ENCODE measurements around the gene DRC3. TPM values are rescaled to one million over a fixed set of nuclear protein-coding genes. Genes with fewer than 3 reads are reported as not detected.

Gene DRC3
- total RNA-seq, 1 experiment from 2014 or later, result 1.6 TPM

GRCh38 chr17:17963066-17963465, 9.6 kb upstream of the DRC3 start:
- no peaks in the 10 kb centered on the region for H3K36me3 ChIP-seq (ENCODE audit: control insufficient read depth, insufficient read depth, low read length)
- TF ChIP-seq, protein P1, sequence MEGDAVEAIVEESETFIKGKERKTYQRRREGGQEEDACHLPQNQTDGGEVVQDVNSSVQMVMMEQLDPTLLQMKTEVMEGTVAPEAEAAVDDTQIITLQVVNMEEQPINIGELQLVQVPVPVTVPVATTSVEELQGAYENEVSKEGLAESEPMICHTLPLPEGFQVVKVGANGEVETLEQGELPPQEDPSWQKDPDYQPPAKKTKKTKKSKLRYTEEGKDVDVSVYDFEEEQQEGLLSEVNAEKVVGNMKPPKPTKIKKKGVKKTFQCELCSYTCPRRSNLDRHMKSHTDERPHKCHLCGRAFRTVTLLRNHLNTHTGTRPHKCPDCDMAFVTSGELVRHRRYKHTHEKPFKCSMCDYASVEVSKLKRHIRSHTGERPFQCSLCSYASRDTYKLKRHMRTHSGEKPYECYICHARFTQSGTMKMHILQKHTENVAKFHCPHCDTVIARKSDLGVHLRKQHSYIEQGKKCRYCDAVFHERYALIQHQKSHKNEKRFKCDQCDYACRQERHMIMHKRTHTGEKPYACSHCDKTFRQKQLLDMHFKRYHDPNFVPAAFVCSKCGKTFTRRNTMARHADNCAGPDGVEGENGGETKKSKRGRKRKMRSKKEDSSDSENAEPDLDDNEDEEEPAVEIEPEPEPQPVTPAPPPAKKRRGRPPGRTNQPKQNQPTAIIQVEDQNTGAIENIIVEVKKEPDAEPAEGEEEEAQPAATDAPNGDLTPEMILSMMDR (IDR thresholded peaks at IDR 0.05; ENCODE audit: insufficient read depth in 1 of 2, low read depth in 1 of 2, low read length in 1 of 2, severe bottlenecking in 1 of 2, unreplicated experiment in 1 of 2), result no peak
- DNase-seq, result no peak
- ChIA-PET POLR2A (no interaction called here), CTCF (no interaction called here)
- no peak overlapping the region for H3K4me3 ChIP-seq (ENCODE audit: low read depth, low read length)
- Mint-ChIP-seq H3K4me3 (ENCODE audit: unreplicated experiment) (no peak overlapping the region), H3K27ac (ENCODE audit: unreplicated experiment) (no peak overlapping the region), H3K9me3 (ENCODE audit: unreplicated experiment) (no peaks in the 10 kb centered on the region), H3K36me3 (ENCODE audit: insufficient read depth, unreplicated experiment) (peaks cover 14% of the 10 kb centered on the region), H3K4me1 (ENCODE audit: low read depth, unreplicated experiment) (peaks cover 55% of the 10 kb centered on the region), H3K27me3 (ENCODE audit: insufficient read depth, unreplicated experiment) (no peaks in the 10 kb centered on the region)
- peaks cover 41% of the 10 kb centered on the region for H3K4me1 ChIP-seq
- no TSS peak for BruUV-seq (replicated peaks)
- no peaks in the 10 kb centered on the region for H3K27me3 ChIP-seq (replicated peaks; ENCODE audit: control insufficient read depth, insufficient read depth, low read length)
- no peaks in the 10 kb centered on the region for H3K9me3 ChIP-seq
- intact Hi-C loops (cut with micrococcal nuclease; ENCODE audit: unreplicated experiment), result no loop called here

- intact Hi-C loops (cut with micrococcal nuclease; ENCODE audit: unreplicated experiment), result no loop called here
- DNase-seq, result no peak
- Mint-ChIP-seq H3K4me1 (ENCODE audit: low read depth, unreplicated experiment) (peaks cover 48% of the 10 kb centered on the region), H3K9me3 (ENCODE audit: unreplicated experiment) (no peaks in the 10 kb centered on the region), H3K4me3 (ENCODE audit: unreplicated experiment) (no peak overlapping the region), H3K27me3 (ENCODE audit: insufficient read depth, unreplicated experiment) (no peaks in the 10 kb centered on the region), H3K36me3 (ENCODE audit: insufficient read depth, unreplicated experiment) (peaks cover 14% of the 10 kb centered on the region), H3K27ac (ENCODE audit: unreplicated experiment) (no peak overlapping the region)
- H3K4me1 ChIP-seq, result peaks cover 33% of the 10 kb centered on the region
- H3K36me3 ChIP-seq (ENCODE audit: control insufficient read depth, insufficient read depth, low read length), result no peaks in the 10 kb centered on the region
- TF ChIP-seq, protein P1 (IDR thresholded peaks at IDR 0.05; ENCODE audit: insufficient read depth in 1 of 2, low read depth in 1 of 2, low read length in 1 of 2, severe bottlenecking in 1 of 2, unreplicated experiment in 1 of 2), result no peak
- H3K27me3 ChIP-seq (replicated peaks; ENCODE audit: control insufficient read depth, insufficient read depth, low read length), result no peaks in the 10 kb centered on the region
- no peaks in the 10 kb centered on the region for H3K9me3 ChIP-seq
- ChIA-PET POLR2A (no interaction called here), CTCF (interaction anchor here (0.6 kb wide), 1 partner anchor 143 kb away, joined by 4 read pairs; no protein-coding TSS in a partner anchor)
- BruUV-seq (replicated peaks), result no TSS peak
- H3K4me3 ChIP-seq (ENCODE audit: low read depth, low read length), result no peak overlapping the region
These were observed 8.8 kb upstream of the DRC3 start for GRCh38 chr17:17963694-17964436.

GRCh38 chr17:17964710-17965109, 8.0 kb upstream of the DRC3 start:
- H3K27ac Mint-ChIP-seq (ENCODE audit: unreplicated experiment), result no peak overlapping the region
- intact Hi-C loops (cut with micrococcal nuclease; ENCODE audit: unreplicated experiment), result no loop called here

More at GRCh38 chr17:17964710-17965109, 8.0 kb upstream of the DRC3 start:
- Mint-ChIP-seq H3K4me1 (ENCODE audit: low read depth, unreplicated experiment) (peaks cover 43% of the 10 kb centered on the region), H3K4me3 (ENCODE audit: unreplicated experiment) (no peak overlapping the region), H3K9me3 (ENCODE audit: unreplicated experiment) (no peaks in the 10 kb centered on the region), H3K36me3 (ENCODE audit: insufficient read depth, unreplicated experiment) (peaks cover 10% of the 10 kb centered on the region), H3K27me3 (ENCODE audit: insufficient read depth, unreplicated experiment) (no peaks in the 10 kb centered on the region)
- H3K4me1 ChIP-seq, result peaks cover 24% of the 10 kb centered on the region
- H3K27me3 ChIP-seq (replicated peaks; ENCODE audit: control insufficient read depth, insufficient read depth, low read length), result no peaks in the 10 kb centered on the region
- no peak for DNase-seq
- no peaks in the 10 kb centered on the region for H3K9me3 ChIP-seq
- BruUV-seq (replicated peaks), result no TSS peak
- no peak overlapping the region for H3K4me3 ChIP-seq (ENCODE audit: low read depth, low read length)
- ChIA-PET CTCF (no interaction called here), POLR2A (no interaction called here)
- TF ChIP-seq, protein P1 (IDR thresholded peaks at IDR 0.05; ENCODE audit: insufficient read depth in 1 of 2, low read depth in 1 of 2, low read length in 1 of 2, severe bottlenecking in 1 of 2, unreplicated experiment in 1 of 2), result no peak
- H3K36me3 ChIP-seq (ENCODE audit: control insufficient read depth, insufficient read depth, low read length), result no peaks in the 10 kb centered on the region

Data from Caco-2 (cell line).